Neural progenitor cell (in vitro differentiated cells): Measurements from ENCODE around the gene CDC42. TPM values are rescaled to one million over a fixed set of nuclear protein-coding genes. Genes with fewer than 3 reads are reported as not detected.

Source experiments
- DNase-seq: peaks from one replicate; pipeline ENCODE4 v3.0.0-alpha.2; 2016; ENCODE audit warnings: low spot score
- H2AFZ ChIP-seq: fragments of 200-600 bp; sonication (generic); replicated peaks from 2 replicates; pipeline ENCODE4 v1.6.1; 2016; ENCODE audit warnings: antibody characterized with exemption
- H3F3A ChIP-seq: fragments of 200-600 bp; sonication (generic); 2 replicates; pipeline ENCODE4 v1.6.1; 2016; ENCODE audit warnings: antibody characterized with exemption, low read depth
- H3K27ac ChIP-seq: fragments of 200-600 bp; sonication (generic); 2 replicates; pipeline ENCODE4 v1.5.1; 2016; ENCODE audit warnings: mild to moderate bottlenecking
- H3K27me3 ChIP-seq: fragments of 200-600 bp; sonication (generic); 2 replicates; pipeline ENCODE4 v1.6.1; 2016; ENCODE audit warnings: mild to moderate bottlenecking, moderate library complexity
- H3K36me3 ChIP-seq: fragments of 200-600 bp; sonication (generic); 2 replicates; pipeline ENCODE4 v1.5.1; 2016
- H3K4me1 ChIP-seq: fragments of 200-600 bp; sonication (generic); 2 replicates; pipeline ENCODE4 v1.6.1; 2016; ENCODE audit warnings: mixed run types
- H3K4me2 ChIP-seq: fragments of 200-600 bp; sonication (generic); 2 replicates; pipeline ENCODE4 v1.6.1; 2016
- H3K4me3 ChIP-seq: fragments of 200-600 bp; sonication (generic); 2 replicates; pipeline ENCODE4 v1.5.1; 2016
- H3K79me2 ChIP-seq: fragments of 200-600 bp; sonication (generic); 2 replicates; pipeline ENCODE4 v1.6.1; 2016; ENCODE audit warnings: low read depth
- H3K9ac ChIP-seq: fragments of 200-600 bp; sonication (generic); 2 replicates; pipeline ENCODE4 v1.6.1; 2016
- H3K9me3 ChIP-seq: fragments of 200-600 bp; sonication (generic); 2 replicates; pipeline ENCODE4 v1.5.1; 2016; ENCODE audit warnings: low read depth
- H4K20me1 ChIP-seq: fragments of 200-600 bp; sonication (generic); 2 replicates; pipeline ENCODE4 v1.6.1; 2016; ENCODE audit warnings: low read depth
- H3K27ac Mint-ChIP-seq: 3 replicates; pipeline ENCODE4 v1.8.0; 2021; ENCODE audit warnings: mixed read lengths
- H3K27me3 Mint-ChIP-seq: 2 replicates; pipeline ENCODE4 v1.8.0; 2022; ENCODE audit warnings: low read depth, mild to moderate bottlenecking, inconsistent platforms, moderate library complexity, mixed read lengths; ENCODE audit not compliant: insufficient read depth
- H3K36me3 Mint-ChIP-seq: 3 replicates; pipeline ENCODE4 v1.8.0; 2021; ENCODE audit warnings: mixed read lengths
- H3K4me1 Mint-ChIP-seq: 3 replicates; pipeline ENCODE4 v1.8.0; 2021; ENCODE audit warnings: mixed read lengths
- H3K4me3 Mint-ChIP-seq: 3 replicates; pipeline ENCODE4 v1.8.0; 2021; ENCODE audit warnings: mild to moderate bottlenecking, moderate library complexity, mixed read lengths
- H3K9me3 Mint-ChIP-seq: 3 replicates; pipeline ENCODE4 v1.8.0; 2020; ENCODE audit warnings: mixed read lengths
- CTCF ChIP-seq: fragments of 200-600 bp; sonication (generic); IDR thresholded peaks from 2 replicates; pipeline ENCODE4 v1.5.1; 2017; ENCODE audit warnings: antibody characterized with exemption, mild to moderate bottlenecking
- EZH2 ChIP-seq: fragments of 200-600 bp; sonication (generic); IDR thresholded peaks from 2 replicates; pipeline ENCODE4 v1.6.1; 2017; ENCODE audit warnings: antibody characterized with exemption, mild to moderate bottlenecking, moderate library complexity
- EZH2phosphoT487 ChIP-seq: fragments of 200-600 bp; sonication (generic); IDR thresholded peaks from 2 replicates; pipeline ENCODE4 v1.6.1; 2017; ENCODE audit warnings: antibody characterized with exemption
- total RNA-seq: library from RNA; depleted of rRNA; stranded (reverse); fragments of >200 nt; gene quantifications from 2 replicates; pipeline ENCODE4 v1.2.3, GENCODE V29; 2015; ENCODE audit warnings: low replicate concordance

Gene CDC42
- total RNA-seq, 1 donor from 2014 or later, result 348 TPM

DNA sequence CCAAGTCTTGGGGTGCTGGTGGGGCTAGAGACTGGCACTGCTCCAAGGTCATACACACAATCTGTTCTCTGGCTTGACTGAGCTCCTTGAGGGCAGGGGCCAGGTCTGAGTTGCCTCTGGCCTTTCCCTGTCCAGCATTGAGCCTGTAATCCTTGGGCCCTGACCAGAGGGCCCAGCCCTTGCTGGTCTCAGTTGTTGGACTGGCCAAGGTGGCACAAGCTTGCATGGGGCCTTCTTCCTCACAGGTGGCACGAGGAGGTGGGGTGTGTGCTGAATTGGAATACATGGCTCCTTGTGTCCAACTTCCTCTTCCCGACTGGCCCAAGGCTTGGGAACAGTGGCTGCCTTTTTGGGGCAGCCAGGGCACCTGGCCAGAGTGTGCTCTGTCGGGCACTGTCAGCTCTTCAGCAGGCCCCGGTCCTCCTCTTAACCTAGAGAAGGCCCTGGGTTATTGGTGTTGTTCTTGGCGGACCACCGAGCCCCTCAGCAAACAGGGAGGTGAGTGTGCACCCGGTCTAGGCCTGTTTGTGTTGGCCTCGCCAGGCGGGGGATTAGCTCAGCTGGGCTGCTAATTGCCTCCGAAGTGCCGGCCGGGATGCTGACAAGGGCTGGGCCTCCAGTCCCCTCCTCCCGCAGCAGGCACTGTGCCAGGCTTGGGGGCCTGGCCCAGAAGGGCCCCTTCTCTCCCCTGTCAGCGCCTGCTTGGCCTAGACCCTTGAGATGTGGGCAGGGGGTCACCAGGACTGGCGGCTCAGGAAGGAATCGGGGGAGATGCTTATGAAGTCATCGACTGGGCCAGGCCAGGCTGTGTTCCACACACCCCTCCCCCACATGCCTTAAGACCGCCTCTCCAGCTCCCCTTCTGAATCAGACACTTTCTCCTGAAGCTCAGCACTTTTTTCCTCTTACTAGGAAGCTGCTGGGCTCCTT, 61.8 kb downstream of the CDC42 start:
- Mint-ChIP-seq H3K4me3 (no peak overlapping the region), H3K36me3 (peaks cover 11% of the 10 kb centered on the region), H3K9me3 (no peaks in the 10 kb centered on the region), H3K4me1 (peaks cover 57% of the 10 kb centered on the region), H3K27ac (peak overlapping the region; percentile 46), H3K27me3 (peaks cover 17% of the 10 kb centered on the region)
- no peaks in the 10 kb centered on the region for H3K27me3 ChIP-seq
- peak; percentile 80 for DNase-seq
- peaks cover 22% of the 10 kb centered on the region for H3K4me1 ChIP-seq
- H3K4me2 ChIP-seq, result peak overlapping the region; percentile 53
- no peak overlapping the region for H3K9ac ChIP-seq
- peaks cover 9% of the 10 kb centered on the region for H3F3A ChIP-seq
- no peaks in the 10 kb centered on the region for H3K9me3 ChIP-seq
- H3K27ac ChIP-seq, result no peak overlapping the region
- H3K79me2 ChIP-seq, result peaks cover 12% of the 10 kb centered on the region
- H4K20me1 ChIP-seq, result peaks cover 93% of the 10 kb centered on the region
- TF ChIP-seq EZH2phosphoT487, result no peak
- no peak for TF ChIP-seq EZH2
- no peak for TF ChIP-seq CTCF
- no peak overlapping the region for H2AFZ ChIP-seq
- H3K4me3 ChIP-seq, result no peak overlapping the region
- no peaks in the 10 kb centered on the region for H3K36me3 ChIP-seq

DNA sequence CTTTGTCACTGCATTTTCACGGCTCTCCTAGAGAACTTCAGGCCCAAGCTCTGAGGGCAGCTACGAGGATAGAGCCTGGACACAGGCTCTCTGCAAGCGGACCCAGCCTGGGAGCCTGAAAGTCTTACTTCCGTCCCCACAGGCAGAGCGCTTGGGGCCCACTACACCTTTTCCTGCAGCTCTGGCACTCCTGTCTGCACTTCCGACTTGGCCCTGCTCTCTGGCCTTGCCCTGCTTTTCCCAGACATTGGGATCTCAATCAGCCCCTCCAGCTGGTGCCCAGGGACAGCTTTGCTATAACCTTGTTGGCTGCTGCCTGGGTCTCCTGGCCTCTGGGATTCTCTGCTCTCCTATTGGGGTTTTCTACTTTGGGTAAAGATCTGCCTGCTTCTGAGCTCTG, 62.8 kb downstream of the CDC42 start:
- no peak overlapping the region for H3K9ac ChIP-seq
- no peak overlapping the region for H3K4me3 ChIP-seq
- peaks cover 17% of the 10 kb centered on the region for H3K27me3 Mint-ChIP-seq
- no peaks in the 10 kb centered on the region for H3K27me3 ChIP-seq
- no peak for DNase-seq
- TF ChIP-seq EZH2, result no peak
- no peak for TF ChIP-seq CTCF
- no peak for TF ChIP-seq EZH2phosphoT487
- H3K79me2 ChIP-seq, result peaks cover 12% of the 10 kb centered on the region
- H3F3A ChIP-seq, result peaks cover 11% of the 10 kb centered on the region
- H3K4me3 Mint-ChIP-seq, result peak overlapping the region; percentile 3
- H4K20me1 ChIP-seq, result peaks cover 90% of the 10 kb centered on the region
- no peaks in the 10 kb centered on the region for H3K9me3 Mint-ChIP-seq
- peaks cover 15% of the 10 kb centered on the region for H3K36me3 Mint-ChIP-seq
- H3K4me2 ChIP-seq, result peak overlapping the region; percentile 53
- H3K36me3 ChIP-seq, result no peaks in the 10 kb centered on the region
- H3K4me1 ChIP-seq, result peaks cover 22% of the 10 kb centered on the region
- H2AFZ ChIP-seq, result no peak overlapping the region
- H3K27ac ChIP-seq, result no peak overlapping the region
- no peak overlapping the region for H3K27ac Mint-ChIP-seq
- peaks cover 57% of the 10 kb centered on the region for H3K4me1 Mint-ChIP-seq
- H3K9me3 ChIP-seq, result no peaks in the 10 kb centered on the region

GRCh38 chr1:22117238-22117637, 64.7 kb downstream of the CDC42 start:
- H2AFZ ChIP-seq, result no peak overlapping the region
- peaks cover 12% of the 10 kb centered on the region for H3K79me2 ChIP-seq
- Mint-ChIP-seq H3K36me3 (peaks cover 18% of the 10 kb centered on the region), H3K27me3 (peaks cover 19% of the 10 kb centered on the region), H3K9me3 (no peaks in the 10 kb centered on the region), H3K4me1 (peaks cover 73% of the 10 kb centered on the region), H3K4me3 (no peak overlapping the region), H3K27ac (peak overlapping the region; percentile 30)
- H3K4me3 ChIP-seq, result no peak overlapping the region
- H4K20me1 ChIP-seq, result peaks cover 87% of the 10 kb centered on the region
- TF ChIP-seq EZH2 (no peak), CTCF (no peak), EZH2phosphoT487 (no peak)
- DNase-seq, result no peak
- no peak overlapping the region for H3K27ac ChIP-seq
- no peak overlapping the region for H3K4me2 ChIP-seq
- no peak overlapping the region for H3K9ac ChIP-seq
- H3K36me3 ChIP-seq, result no peaks in the 10 kb centered on the region
- H3F3A ChIP-seq, result peaks cover 11% of the 10 kb centered on the region
- H3K4me1 ChIP-seq, result peaks cover 36% of the 10 kb centered on the region
- no peaks in the 10 kb centered on the region for H3K9me3 ChIP-seq
- H3K27me3 ChIP-seq, result no peaks in the 10 kb centered on the region
